Epithelial cell of esophagus (primary cell): ENCODE measurements around the gene XK.

Experiments
- DNase-seq: peaks from one replicate; pipeline ENCODE4 v3.0.0; 2010; ENCODE audit warnings: low read depth
- H3K4me3 ChIP-seq: 2 replicates; pipeline ENCODE4 v1.5.1; 2011; ENCODE audit warnings: mild to moderate bottlenecking, low read length, control low read depth
- TF ChIP-seq, protein P1 (sequence below): IDR thresholded peaks from 2 replicates; pipeline ENCODE4 v1.5.1; 2011; ENCODE audit warnings: low read depth, mild to moderate bottlenecking, low read length, control low read depth, inconsistent platforms; ENCODE audit not compliant: insufficient read depth; ENCODE audit errors: missing control alignments

Gene XK

DNA sequence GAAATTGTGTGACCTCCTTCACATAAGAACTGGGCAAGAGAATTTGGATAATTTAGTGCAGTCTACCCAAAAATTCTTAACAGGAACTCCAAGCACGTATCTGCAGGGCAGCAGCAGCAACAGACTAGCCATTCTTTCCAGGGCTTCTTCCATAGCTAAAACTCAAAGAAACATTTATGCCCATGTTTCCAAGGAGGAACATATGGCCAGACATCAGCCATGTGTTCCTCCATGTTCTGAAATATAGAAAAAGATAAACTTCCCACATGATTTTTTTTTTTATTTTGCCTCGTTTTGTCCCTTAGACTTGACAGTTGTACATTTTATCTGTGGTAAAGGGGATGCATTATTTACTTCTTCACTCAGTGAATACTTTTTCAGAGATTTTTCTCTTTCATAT, 66.7 kb downstream of the XK start:
- TF ChIP-seq, protein P1, sequence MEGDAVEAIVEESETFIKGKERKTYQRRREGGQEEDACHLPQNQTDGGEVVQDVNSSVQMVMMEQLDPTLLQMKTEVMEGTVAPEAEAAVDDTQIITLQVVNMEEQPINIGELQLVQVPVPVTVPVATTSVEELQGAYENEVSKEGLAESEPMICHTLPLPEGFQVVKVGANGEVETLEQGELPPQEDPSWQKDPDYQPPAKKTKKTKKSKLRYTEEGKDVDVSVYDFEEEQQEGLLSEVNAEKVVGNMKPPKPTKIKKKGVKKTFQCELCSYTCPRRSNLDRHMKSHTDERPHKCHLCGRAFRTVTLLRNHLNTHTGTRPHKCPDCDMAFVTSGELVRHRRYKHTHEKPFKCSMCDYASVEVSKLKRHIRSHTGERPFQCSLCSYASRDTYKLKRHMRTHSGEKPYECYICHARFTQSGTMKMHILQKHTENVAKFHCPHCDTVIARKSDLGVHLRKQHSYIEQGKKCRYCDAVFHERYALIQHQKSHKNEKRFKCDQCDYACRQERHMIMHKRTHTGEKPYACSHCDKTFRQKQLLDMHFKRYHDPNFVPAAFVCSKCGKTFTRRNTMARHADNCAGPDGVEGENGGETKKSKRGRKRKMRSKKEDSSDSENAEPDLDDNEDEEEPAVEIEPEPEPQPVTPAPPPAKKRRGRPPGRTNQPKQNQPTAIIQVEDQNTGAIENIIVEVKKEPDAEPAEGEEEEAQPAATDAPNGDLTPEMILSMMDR: no peak
- DNase-seq: no peak
- no peak overlapping the region for H3K4me3 ChIP-seq

DNA sequence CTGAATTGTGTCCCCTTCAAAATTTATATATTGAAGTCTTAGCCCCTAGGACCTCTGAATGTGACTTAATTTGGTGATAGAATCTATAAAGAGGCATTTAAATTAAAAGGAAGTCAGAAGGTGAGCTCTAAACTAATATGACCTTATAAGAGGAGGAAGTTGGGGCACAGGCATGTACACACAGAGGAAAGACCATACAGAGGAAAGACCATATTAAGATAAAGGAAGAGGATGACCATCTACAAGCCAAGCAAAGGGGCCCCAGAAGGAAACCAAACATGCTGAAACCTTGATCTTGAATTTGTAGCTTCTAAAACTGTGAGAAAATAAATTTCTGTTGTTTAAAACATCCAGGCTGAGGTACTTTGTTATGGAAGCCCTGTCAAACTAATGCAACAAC, 67.3 kb downstream of the XK start:
- no peak for DNase-seq
- no peak overlapping the region for H3K4me3 ChIP-seq
- TF ChIP-seq, protein P1: no peak

DNA sequence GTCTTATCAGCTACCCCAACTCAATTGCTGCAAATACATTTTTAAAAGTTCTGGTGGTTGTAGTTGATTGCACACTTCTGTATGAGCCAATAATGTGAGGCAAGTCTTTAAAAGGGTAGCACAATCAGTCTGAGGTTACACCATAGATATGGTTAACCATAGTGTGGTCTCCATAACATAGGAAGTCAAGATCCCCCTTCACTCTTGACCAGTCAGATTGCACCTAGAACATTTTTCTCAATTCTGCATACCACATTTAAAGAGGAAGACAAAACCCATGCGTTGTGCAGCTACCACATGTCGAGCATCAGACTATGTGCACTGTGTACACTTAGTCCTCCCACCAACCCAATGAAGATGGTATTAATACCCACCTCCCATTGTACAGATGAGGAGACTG, 67.8 kb downstream of the XK start:
- TF ChIP-seq, protein P1: no peak
- no peak overlapping the region for H3K4me3 ChIP-seq
- DNase-seq: no peak

DNA sequence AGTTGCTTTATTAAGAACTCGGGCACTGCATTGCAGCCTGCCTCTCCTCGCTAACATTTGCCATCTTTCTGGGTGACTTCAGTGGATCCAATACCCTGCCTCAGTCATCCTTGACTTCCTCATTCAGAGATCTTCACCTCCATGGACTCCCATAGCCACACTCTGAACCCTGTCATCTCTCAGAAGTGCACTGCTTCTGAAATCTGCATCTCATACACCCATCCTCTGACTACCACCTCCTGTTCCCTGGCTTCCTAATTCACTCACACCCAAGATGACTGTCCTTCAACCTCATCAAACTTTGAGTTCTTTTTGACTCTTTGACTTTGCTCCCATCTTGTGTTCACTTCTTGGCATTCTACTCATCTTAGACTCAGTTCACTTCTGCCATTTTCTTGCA, 68.9 kb downstream of the XK start:
- no peak for DNase-seq
- H3K4me3 ChIP-seq: no peak overlapping the region
- TF ChIP-seq, protein P1: no peak

DNA sequence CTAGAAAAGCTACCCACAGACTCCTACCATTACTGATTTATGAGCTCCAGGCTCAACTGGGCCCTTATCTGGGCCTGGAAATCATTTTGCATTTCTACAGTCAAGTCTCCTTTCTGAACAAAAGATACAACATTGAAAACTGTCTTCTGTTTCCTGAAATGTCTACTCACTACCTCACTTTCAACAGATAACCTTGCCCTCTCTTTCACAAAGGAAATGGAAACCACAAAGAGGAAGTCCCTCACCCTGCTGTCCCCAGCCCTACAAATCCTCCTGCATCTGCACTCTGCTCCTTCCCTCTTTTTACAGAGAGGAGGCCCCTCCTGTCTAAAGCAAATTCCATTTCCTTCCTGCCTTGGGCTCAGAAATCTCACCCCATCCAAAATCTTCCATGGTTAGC, 69.4 kb downstream of the XK start:
- H3K4me3 ChIP-seq: no peak overlapping the region
- TF ChIP-seq, protein P1: no peak
- DNase-seq: no peak

DNA sequence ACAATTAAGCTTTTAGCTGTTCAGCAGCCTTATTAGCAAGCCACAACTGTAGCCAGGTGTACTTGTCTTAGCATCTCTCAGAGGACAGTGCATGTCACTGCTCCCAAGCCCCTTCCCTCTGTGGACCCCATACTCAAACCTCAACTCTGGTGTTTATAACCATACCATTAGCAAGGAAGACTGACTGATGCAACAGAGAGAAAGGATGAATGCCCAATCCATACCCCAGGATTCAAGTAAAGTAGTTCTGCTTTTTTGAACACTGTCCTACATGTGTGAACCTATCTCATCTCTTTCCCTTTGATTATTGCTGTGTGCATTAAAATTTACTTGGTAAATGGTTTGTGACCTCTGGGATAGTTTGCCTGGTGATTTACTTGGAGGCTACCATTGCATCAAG, 71.5 kb downstream of the XK start:
- DNase-seq: no peak
- TF ChIP-seq, protein P1: no peak
- no peak overlapping the region for H3K4me3 ChIP-seq

DNA sequence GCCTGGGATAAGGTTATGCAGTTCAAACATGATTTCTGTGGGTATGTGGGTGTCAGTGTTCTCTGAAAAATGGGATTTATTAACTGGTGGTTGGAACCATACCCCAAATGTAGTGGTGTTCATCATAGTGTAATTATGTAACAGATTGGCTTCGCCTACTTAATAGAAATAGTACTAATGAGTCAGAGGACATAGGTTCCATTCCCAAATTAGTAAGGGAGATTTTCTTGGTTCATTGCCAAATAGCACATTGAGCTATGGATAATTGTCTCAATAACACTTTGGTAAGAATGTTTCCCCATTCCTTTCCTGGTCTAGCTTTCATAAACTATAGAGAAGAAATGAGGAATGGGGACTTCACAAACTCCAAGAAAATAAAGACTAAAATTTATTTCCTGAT, 73.8 kb downstream of the XK start:
- H3K4me3 ChIP-seq: no peak overlapping the region
- peak; percentile 11 for DNase-seq
- TF ChIP-seq, protein P1: no peak
